Subcutaneous abdominal adipose tissue (tissue), 5 donors: ENCODE measurements around the gene CTRL.

ENCODE experiments used
- H3K27ac ChIP-seq: one replicate; pipeline ENCODE4 v1.7.0; 2013; ENCODE audit warnings: low read depth, mild to moderate bottlenecking, inconsistent platforms, low read length, moderate library complexity
- H3K27me3 ChIP-seq, 5 donors: one replicate each; pipeline ENCODE4 v1.7.0; 2013; ENCODE audit warnings: low read length in 5 of 5, inconsistent platforms in 1 of 5; ENCODE audit not compliant: control insufficient read depth in 5 of 5, insufficient read depth in 4 of 5
- H3K36me3 ChIP-seq, 5 donors: one replicate each; pipeline ENCODE4 v1.7.0; 2013; ENCODE audit warnings: low read length in 5 of 5; ENCODE audit not compliant: control insufficient read depth in 5 of 5, insufficient read depth in 5 of 5
- H3K4me1 ChIP-seq, 5 donors: one replicate each; pipeline ENCODE4 v1.7.0; 2013; ENCODE audit warnings: low read length in 5 of 5, mild to moderate bottlenecking in 3 of 5, moderate library complexity in 1 of 5; ENCODE audit not compliant: control insufficient read depth in 5 of 5, insufficient read depth in 5 of 5
- H3K4me3 ChIP-seq, 5 donors: one replicate each; pipeline ENCODE4 v1.7.0; 2013; ENCODE audit warnings: low read length in 5 of 5, low read depth in 1 of 5
- H3K9ac ChIP-seq, 5 donors: one replicate each; pipeline ENCODE4 v1.7.0; 2013; ENCODE audit warnings: low read length in 5 of 5, mild to moderate bottlenecking in 4 of 5, moderate library complexity in 3 of 5
- H3K9me3 ChIP-seq, 5 donors: one replicate each; pipeline ENCODE4 v1.7.0; 2013; ENCODE audit warnings: low read length in 5 of 5; ENCODE audit not compliant: control insufficient read depth in 5 of 5
- donor health status: healthy.
- donor health status: healthy.
- donor health status: healthy.
- donor health status: healthy.
- donor health status: healthy.

Gene CTRL

DNA sequence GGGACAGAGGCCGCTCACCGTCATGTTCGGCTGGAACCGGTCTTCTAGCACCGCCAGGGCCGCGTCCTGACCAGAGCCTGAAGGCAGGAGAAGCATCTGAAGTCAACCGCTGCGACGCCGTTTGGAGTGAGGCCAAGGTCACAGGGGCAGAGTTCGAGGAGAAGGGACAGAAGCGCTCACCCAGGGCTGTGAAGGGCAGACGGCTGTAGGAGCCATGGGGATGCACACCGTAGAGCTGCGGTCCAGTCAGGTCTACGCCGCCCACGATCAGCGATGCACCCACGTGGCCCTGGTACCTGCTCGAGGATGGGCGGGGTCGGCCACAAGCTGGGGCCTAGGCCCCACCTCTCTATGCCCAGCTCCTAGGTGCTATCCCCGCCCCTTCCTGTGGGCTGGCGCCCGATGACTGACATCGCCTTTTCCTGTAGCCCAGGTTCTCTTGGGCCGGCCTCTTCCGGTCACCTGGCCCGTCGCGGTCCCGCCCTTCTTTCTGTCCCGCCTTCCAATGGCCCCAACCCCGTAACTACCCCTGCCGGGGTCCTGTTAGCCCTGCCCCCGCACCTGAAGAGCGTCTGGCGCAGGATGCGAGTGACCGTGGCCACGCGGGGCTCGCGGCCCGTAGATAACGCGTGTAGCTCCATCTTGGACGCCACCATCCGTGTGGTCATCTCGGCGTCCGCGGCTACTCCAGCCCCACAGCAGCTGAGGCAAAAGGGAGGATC lies 3.9 kb upstream of the CTRL start:
- peak overlapping the region; percentile 80 to 95 (median 91) for H3K4me3 ChIP-seq
- peaks cover 5 to 36% (median 27%) of the 10 kb centered on the region in 5 donors for H3K4me1 ChIP-seq
- peak overlapping the region; percentile 81 to 90 (median 88) for H3K9ac ChIP-seq
- peaks cover 0 to 49% (median 28%) of the 10 kb centered on the region in 5 donors for H3K36me3 ChIP-seq
- no peaks in the 10 kb centered on the region for H3K27me3 ChIP-seq
- H3K9me3 ChIP-seq: no peaks in the 10 kb centered on the region
- peak overlapping the region; percentile 89 for H3K27ac ChIP-seq

GRCh38 chr16:67935101-67935401 lies 3.4 kb upstream of the CTRL start:
- Histone ChIP-seq H3K4me3 (peak overlapping the region; percentile 80 to 95 (median 91)), H3K27me3 (no peaks in the 10 kb centered on the region), H3K9ac (peak overlapping the region in 3 of 5 donors; percentile 26 to 89 (median 88)), H3K4me1 (peaks cover 5 to 36% (median 27%) of the 10 kb centered on the region in 5 donors), H3K27ac (peak overlapping the region; percentile 89), H3K36me3 (peaks cover 0 to 50% (median 28%) of the 10 kb centered on the region in 5 donors), H3K9me3 (no peaks in the 10 kb centered on the region)

GRCh38 chr16:67934306-67935100 lies 2.8 kb upstream of the CTRL start:
- Histone ChIP-seq H3K9me3 (no peaks in the 10 kb centered on the region), H3K27ac (peak overlapping the region; percentile 89), H3K4me1 (peaks cover 5 to 36% (median 27%) of the 10 kb centered on the region in 5 donors), H3K36me3 (peaks cover 0 to 50% (median 27%) of the 10 kb centered on the region in 5 donors), H3K27me3 (no peaks in the 10 kb centered on the region), H3K9ac (peak overlapping the region in 2 of 5 donors; percentile 2 to 88), H3K4me3 (peak overlapping the region; percentile 80 to 95 (median 91))

DNA sequence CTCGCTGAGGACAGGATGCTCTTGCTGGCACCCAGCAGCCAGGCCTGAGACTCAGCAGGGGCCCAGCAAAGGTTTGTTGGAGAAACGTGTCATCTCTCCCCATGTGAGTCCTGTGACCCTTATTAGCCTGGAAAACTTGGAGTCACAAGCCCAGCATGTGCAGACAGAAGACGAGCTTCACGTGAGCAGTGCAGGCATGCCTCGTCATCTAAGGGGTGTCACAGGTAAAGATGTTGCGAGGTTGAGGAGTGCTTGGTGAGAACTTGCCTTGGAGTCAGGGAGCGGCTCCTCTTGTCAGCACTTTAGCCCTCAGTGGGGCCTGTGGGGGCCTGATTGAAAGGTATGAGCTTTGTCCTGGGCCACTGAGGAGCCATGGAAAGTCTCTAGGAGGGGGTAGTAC lies 2.1 kb upstream of the CTRL start:
- no peak overlapping the region for H3K9ac ChIP-seq
- H3K9me3 ChIP-seq: no peaks in the 10 kb centered on the region
- no peak overlapping the region for H3K4me3 ChIP-seq
- peaks cover 5 to 36% (median 27%) of the 10 kb centered on the region in 5 donors for H3K4me1 ChIP-seq
- peaks cover 0 to 54% (median 29%) of the 10 kb centered on the region in 5 donors for H3K36me3 ChIP-seq
- no peaks in the 10 kb centered on the region for H3K27me3 ChIP-seq
- no peak overlapping the region for H3K27ac ChIP-seq

- H3K36me3 ChIP-seq: peaks cover 0 to 67% (median 40%) of the 10 kb centered on the region in 5 donors
- H3K27ac ChIP-seq: no peak overlapping the region
These were observed 789 bp upstream of the CTRL start for GRCh38 chr16:67932462-67932840.

DNA sequence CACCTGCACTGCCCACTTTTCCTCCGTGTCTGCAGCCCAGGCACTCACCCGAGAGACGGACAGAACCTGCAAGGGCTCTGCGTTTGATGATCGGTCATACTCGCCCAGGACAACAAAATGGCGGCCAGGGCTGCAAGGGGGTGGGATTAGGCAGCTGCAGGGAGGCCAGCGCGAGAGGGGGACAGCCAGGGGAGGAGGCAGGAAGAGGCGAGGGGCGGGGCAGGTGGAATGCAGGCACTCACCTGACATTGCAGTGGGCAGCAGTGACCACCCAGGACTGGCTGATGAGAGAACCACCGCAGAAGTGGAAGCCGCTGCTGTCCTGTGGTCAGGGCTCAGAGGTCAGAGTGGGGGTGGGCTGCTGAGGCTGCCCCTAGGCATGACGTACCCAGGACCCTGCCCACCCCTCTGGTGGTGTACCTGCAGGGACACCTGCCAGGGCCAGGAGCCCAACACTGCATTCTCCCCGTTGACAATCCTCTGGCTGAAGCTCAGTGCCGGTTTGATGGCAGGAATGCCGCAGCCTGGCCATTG lies 917 bp downstream of the CTRL start:
- no peaks in the 10 kb centered on the region for H3K27me3 ChIP-seq
- no peak overlapping the region for H3K9ac ChIP-seq
- peaks cover 13 to 31% (median 31%) of the 10 kb centered on the region in 5 donors for H3K4me1 ChIP-seq
- no peaks in the 10 kb centered on the region for H3K9me3 ChIP-seq
- H3K36me3 ChIP-seq: peaks cover 0 to 72% (median 44%) of the 10 kb centered on the region in 5 donors
- H3K27ac ChIP-seq: no peak overlapping the region
- H3K4me3 ChIP-seq: no peak overlapping the region

More at GRCh38 chr16:67932462-67932840, 789 bp upstream of the CTRL start:
- Histone ChIP-seq H3K27me3 (no peaks in the 10 kb centered on the region), H3K9ac (no peak overlapping the region), H3K4me3 (no peak overlapping the region), H3K9me3 (no peaks in the 10 kb centered on the region), H3K4me1 (peaks cover 5 to 34% (median 26%) of the 10 kb centered on the region in 5 donors)

- Histone ChIP-seq H3K4me1 (peaks cover 9 to 31% (median 30%) of the 10 kb centered on the region in 5 donors), H3K4me3 (no peak overlapping the region), H3K36me3 (peaks cover 0 to 72% (median 44%) of the 10 kb centered on the region in 5 donors), H3K27me3 (no peaks in the 10 kb centered on the region), H3K27ac (no peak overlapping the region), H3K9me3 (no peaks in the 10 kb centered on the region), H3K9ac (no peak overlapping the region)
These were observed 1.5 kb downstream of the CTRL start for GRCh38 chr16:67930191-67930590.

DNA sequence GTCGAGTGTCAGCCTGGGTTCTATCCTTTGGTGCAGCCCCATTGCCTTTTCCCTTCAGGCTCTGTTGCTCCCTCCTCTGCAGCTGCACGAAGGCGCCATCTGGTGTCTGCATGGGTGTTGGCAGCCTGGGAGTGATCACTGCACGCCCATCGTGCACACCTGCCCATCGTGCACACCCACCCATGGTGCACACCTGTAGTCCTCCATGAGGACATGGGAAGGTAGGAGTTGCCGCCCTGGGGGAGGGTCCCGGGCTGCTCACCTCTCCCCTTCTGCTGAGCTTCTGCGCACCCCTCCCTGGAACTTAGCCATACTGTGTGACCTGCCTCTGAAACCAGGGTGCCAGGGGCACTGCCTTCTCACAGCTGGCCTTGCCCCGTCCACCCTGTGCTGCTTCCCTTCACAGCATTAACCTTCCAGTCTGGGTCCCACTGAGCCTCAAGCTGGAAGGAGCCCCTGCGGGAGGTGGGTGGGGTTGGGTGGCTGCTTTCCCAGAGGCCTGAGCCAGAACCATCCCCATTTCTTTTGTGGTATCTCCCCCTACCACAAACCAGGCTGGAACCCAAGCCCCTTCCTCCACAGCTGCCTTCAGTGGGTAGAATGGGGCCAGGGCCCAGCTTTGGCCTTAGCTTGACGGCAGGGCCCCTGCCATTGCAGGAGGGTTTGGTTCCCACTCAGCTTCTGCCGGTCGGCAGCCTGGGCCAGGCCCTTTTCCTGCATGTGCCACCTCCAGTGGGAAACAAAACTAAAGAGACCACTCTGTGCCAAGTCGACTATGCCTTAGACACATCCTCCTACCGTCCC lies 2.9 kb downstream of the CTRL start:
- H3K9me3 ChIP-seq: no peaks in the 10 kb centered on the region
- H3K4me3 ChIP-seq: no peak overlapping the region
- H3K27me3 ChIP-seq: no peaks in the 10 kb centered on the region
- H3K4me1 ChIP-seq: peaks cover 7 to 25% (median 23%) of the 10 kb centered on the region in 5 donors
- H3K9ac ChIP-seq: no peak overlapping the region
- peaks cover 0 to 63% (median 38%) of the 10 kb centered on the region in 5 donors for H3K36me3 ChIP-seq
- H3K27ac ChIP-seq: no peak overlapping the region

GRCh38 chr16:67928147-67928546 lies 3.5 kb downstream of the CTRL start:
- Histone ChIP-seq H3K9me3 (no peaks in the 10 kb centered on the region), H3K9ac (no peak overlapping the region), H3K4me3 (no peak overlapping the region), H3K36me3 (peaks cover 0 to 66% (median 38%) of the 10 kb centered on the region in 5 donors), H3K27ac (no peak overlapping the region), H3K27me3 (no peaks in the 10 kb centered on the region), H3K4me1 (peaks cover 7 to 25% (median 23%) of the 10 kb centered on the region in 5 donors)
